Activated CD8-positive, alpha-beta T cell treated with anti-CD3 and anti-CD28 coated beads, Interleukin-2, amount 10 ng/mL, durations not matched to agents 7 days and 5 days (primary cell): ENCODE results near the gene F12. TPM values are rescaled to one million over a fixed set of nuclear protein-coding genes. Genes with fewer than 3 reads are reported as not detected.
"Not testable (repeated sequence)": the region's sequence is repeated elsewhere in the genome, so short reads cannot be mapped to it uniquely, and the experiment has no call there.

ENCODE experiments used
- ATAC-seq: fragments of 150-1000 bp; cut with Tn5 transposase; one replicate; pipeline ENCODE4 v1.10.0; 2021; ENCODE audit warnings: moderate library complexity
- CTCF ChIA-PET: fragments of 350-600 bp; sonication (Branson Sonifier 250); formaldehyde crosslinking; loops from one replicate; lab custom pipeline; 2021; ENCODE audit warnings: antibody characterized with exemption; lab: Charles Lee
- POLR2A ChIA-PET: fragments of 350-600 bp; sonication (Branson Sonifier 250); formaldehyde crosslinking; loops from one replicate; lab custom pipeline; 2021; ENCODE audit warnings: antibody characterized with exemption; lab: Charles Lee
- DNase-seq: peaks from one replicate; pipeline ENCODE4 v3.0.0-alpha.2; 2020
- H3K27ac Mint-ChIP-seq: one replicate; pipeline ENCODE4 v1.8.0; 2021; ENCODE audit warnings: mild to moderate bottlenecking, mixed read lengths
- H3K27me3 Mint-ChIP-seq: one replicate; pipeline ENCODE4 v1.8.0; 2021; ENCODE audit warnings: low read depth, mixed read lengths
- H3K36me3 Mint-ChIP-seq: one replicate; pipeline ENCODE4 v1.8.0; 2021; ENCODE audit warnings: low read depth, mixed read lengths
- H3K4me1 Mint-ChIP-seq: one replicate; pipeline ENCODE4 v1.8.0; 2021; ENCODE audit warnings: low read depth, mixed read lengths
- H3K4me3 Mint-ChIP-seq: one replicate; pipeline ENCODE4 v1.8.0; 2021; ENCODE audit warnings: mild to moderate bottlenecking, mixed read lengths
- H3K9me3 Mint-ChIP-seq: one replicate; pipeline ENCODE4 v1.8.0; 2022; ENCODE audit warnings: mixed read lengths; ENCODE audit not compliant: insufficient read depth
- total RNA-seq, 2 experiments: library from RNA; stranded (reverse); gene quantifications; one replicate each; pipeline ENCODE4 v1.2.3, GENCODE V29; 2021

F12 gene
- total RNA-seq, 2 experiments from 2014 or later: 3.2 to 3.5 TPM

GRCh38 chr5:177425196-177425800, 15.9 kb upstream of the F12 start:
- Mint-ChIP-seq H3K27me3 (no peaks in the 10 kb centered on the region), H3K4me3 (peak overlapping the region; percentile 91), H3K27ac (peak overlapping the region; percentile 93), H3K9me3 (no peaks in the 10 kb centered on the region), H3K4me1 (peaks cover 45% of the 10 kb centered on the region), H3K36me3 (peaks cover 35% of the 10 kb centered on the region)
- ChIA-PET CTCF (interaction anchor here (0.7 to 14.1 kb wide), 11 partner anchors 11 to 115 kb away, joined by 3 to 252 read pairs (median 5); no protein-coding TSS in a partner anchor), POLR2A (interaction anchor here (0.5 to 10.3 kb wide), 9 partner anchors 9 to 696 kb away, joined by 3 to 245 read pairs (median 8); partner anchors contain the start of genes F12 and PRR7)
- ATAC-seq: no peak
- DNase-seq: no peak

- Mint-ChIP-seq H3K27ac (no peak overlapping the region), H3K4me1 (peaks cover 28% of the 10 kb centered on the region), H3K27me3 (no peaks in the 10 kb centered on the region), H3K36me3 (peaks cover 18% of the 10 kb centered on the region), H3K4me3 (no peak overlapping the region), H3K9me3 (no peaks in the 10 kb centered on the region)
- POLR2A ChIA-PET: no interaction called here
- DNase-seq: no peak
- CTCF ChIA-PET: interaction anchor here (1.3 to 14.1 kb wide), 4 partner anchors 19 to 55 kb away, joined by 3 to 252 read pairs (median 32); no protein-coding TSS in a partner anchor
- no peak for ATAC-seq
Observed at GRCh38 chr5:177423671-177424070, 14.3 kb upstream of the F12 start.

GRCh38 chr5:177421062-177421798, 11.9 kb upstream of the F12 start:
- Mint-ChIP-seq H3K36me3 (peaks cover under 1% of the 10 kb centered on the region), H3K9me3 (no peaks in the 10 kb centered on the region), H3K27me3 (no peaks in the 10 kb centered on the region), H3K27ac (no peak overlapping the region), H3K4me1 (peaks cover 24% of the 10 kb centered on the region), H3K4me3 (no peak overlapping the region)
- POLR2A ChIA-PET: interaction anchor here (0.6 kb wide), 1 partner anchor 15 kb away, joined by 3 read pairs; no protein-coding TSS in a partner anchor
- ATAC-seq (no peak), DNase-seq (no peak)
- CTCF ChIA-PET: interaction anchor here (1.2 to 14.1 kb wide), 2 partner anchors 17 to 36 kb away, joined by 3 to 252 read pairs; no protein-coding TSS in a partner anchor

- H3K4me1 Mint-ChIP-seq: peaks cover 22% of the 10 kb centered on the region
- H3K4me3 Mint-ChIP-seq, H3K27ac Mint-ChIP-seq, H3K9me3 Mint-ChIP-seq, DNase-seq, H3K27me3 Mint-ChIP-seq, H3K36me3 Mint-ChIP-seq, ATAC-seq, CTCF ChIA-PET: not testable (repeated sequence)
- POLR2A ChIA-PET: interaction anchor here (0.6 kb wide), 1 partner anchor 14 kb away, joined by 3 read pairs; no protein-coding TSS in a partner anchor
Observed at GRCh38 chr5:177420472-177420871, 11.1 kb upstream of the F12 start.

GRCh38 chr5:177419046-177419445, 9.7 kb upstream of the F12 start:
- POLR2A ChIA-PET: interaction anchor here (0.7 to 1.0 kb wide), 2 partner anchors 25 to 27 kb away, joined by 3 read pairs; no protein-coding TSS in a partner anchor
- H3K9me3 Mint-ChIP-seq: no peaks in the 10 kb centered on the region

GRCh38 chr5:177417081-177417480, 7.7 kb upstream of the F12 start:
- not testable (repeated sequence) for H3K27me3 Mint-ChIP-seq, H3K4me3 Mint-ChIP-seq, DNase-seq, H3K27ac Mint-ChIP-seq, H3K9me3 Mint-ChIP-seq, ATAC-seq, H3K36me3 Mint-ChIP-seq
- peaks cover 26% of the 10 kb centered on the region for H3K4me1 Mint-ChIP-seq
- ChIA-PET CTCF (interaction anchor here (1.2 to 5.9 kb wide), 2 partner anchors 13 to 14 kb away, joined by 3 to 50 read pairs; no protein-coding TSS in a partner anchor), POLR2A (interaction anchor here (0.6 to 1.4 kb wide), 3 partner anchors 9 to 16 kb away, joined by 3 to 5 read pairs (median 3); partner anchors contain the start of gene GRK6)

More at GRCh38 chr5:177419046-177419445, 9.7 kb upstream of the F12 start:
- ATAC-seq (no peak), DNase-seq (no peak)
- Mint-ChIP-seq H3K27me3 (no peaks in the 10 kb centered on the region), H3K4me3 (no peak overlapping the region), H3K27ac (no peak overlapping the region), H3K4me1 (peaks cover 14% of the 10 kb centered on the region), H3K36me3 (no peaks in the 10 kb centered on the region)
- CTCF ChIA-PET: interaction anchor here (1.6 kb wide), 2 partner anchors 16 to 28 kb away, joined by 4 to 5 read pairs; no protein-coding TSS in a partner anchor

- Mint-ChIP-seq H3K27ac (no peak overlapping the region), H3K36me3 (no peaks in the 10 kb centered on the region), H3K4me1 (peaks cover 43% of the 10 kb centered on the region), H3K27me3 (no peaks in the 10 kb centered on the region), H3K9me3 (no peaks in the 10 kb centered on the region), H3K4me3 (no peak overlapping the region)
- DNase-seq (no peak), ATAC-seq (no peak)
- ChIA-PET POLR2A (interaction anchor here (0.6 kb wide), 1 partner anchor 68 kb away, joined by 3 read pairs; no protein-coding TSS in a partner anchor), CTCF (interaction anchor here (0.9 to 5.9 kb wide), 8 partner anchors 8 to 87 kb away, joined by 3 to 50 read pairs (median 4); partner anchors contain the start of genes GRK6 and PRR7)
Observed at GRCh38 chr5:177414481-177414880, 5.1 kb upstream of the F12 start.

GRCh38 chr5:177412603-177413233, 3.4 kb upstream of the F12 start:
- CTCF ChIA-PET: interaction anchor here (1.0 to 5.9 kb wide), 4 partner anchors 9 to 43 kb away, joined by 3 to 50 read pairs (median 4); no protein-coding TSS in a partner anchor
- Mint-ChIP-seq H3K4me1 (peaks cover 46% of the 10 kb centered on the region), H3K9me3 (no peaks in the 10 kb centered on the region), H3K4me3 (peak overlapping the region; percentile 10), H3K27me3 (no peaks in the 10 kb centered on the region), H3K27ac (peak overlapping the region; percentile 65), H3K36me3 (no peaks in the 10 kb centered on the region)
- DNase-seq (no peak), ATAC-seq (peak; percentile 38)
- POLR2A ChIA-PET: no interaction called here

- H3K4me3 Mint-ChIP-seq: no peak overlapping the region
- CTCF ChIA-PET: interaction anchor here (1.9 to 2.2 kb wide), 2 partner anchors 20 to 45 kb away, joined by 11 to 12 read pairs; no protein-coding TSS in a partner anchor
- DNase-seq: no peak
- H3K4me1 Mint-ChIP-seq: peaks cover 60% of the 10 kb centered on the region
- POLR2A ChIA-PET: interaction anchor here (1.4 kb wide), 1 partner anchor 17 kb away, joined by 5 read pairs; the partner anchor contains the start of gene GRK6
- peak overlapping the region; percentile 47 for H3K27ac Mint-ChIP-seq
- H3K9me3 Mint-ChIP-seq: no peaks in the 10 kb centered on the region
- H3K36me3 Mint-ChIP-seq: no peaks in the 10 kb centered on the region
- H3K27me3 Mint-ChIP-seq: peaks cover 5% of the 10 kb centered on the region
- ATAC-seq: no peak
Observed at GRCh38 chr5:177410575-177410974, 1.2 kb upstream of the F12 start.

GRCh38 chr5:177405805-177406204, 3.6 kb downstream of the F12 start:
- POLR2A ChIA-PET: interaction anchor here (1.2 to 5.2 kb wide), 6 partner anchors 16 to 49 kb away, joined by 3 to 54 read pairs (median 8); partner anchors contain the start of gene GRK6

More at GRCh38 chr5:177405805-177406204, 3.6 kb downstream of the F12 start:
- Mint-ChIP-seq H3K27me3 (peaks cover 21% of the 10 kb centered on the region), H3K27ac (peak overlapping the region; percentile 64), H3K4me1 (peaks cover 58% of the 10 kb centered on the region), H3K36me3 (no peaks in the 10 kb centered on the region), H3K9me3 (no peaks in the 10 kb centered on the region), H3K4me3 (peak overlapping the region; percentile 36)
- DNase-seq: peak; percentile 53
- CTCF ChIA-PET: interaction anchor here (0.7 to 8.8 kb wide), 11 partner anchors 9 to 96 kb away, joined by 3 to 337 read pairs (median 50); partner anchors contain the start of genes GRK6, PDLIM7 and PRR7
- no peak for ATAC-seq
